Measurements from ENCODE around the gene DOCK10. TPM values are rescaled to one million over a fixed set of nuclear protein-coding genes. Genes with fewer than 3 reads are reported as not detected.

DOCK10 gene
- total RNA-seq, 2 donors from 2014 or later = 2.0 to 3.4 TPM

DNA sequence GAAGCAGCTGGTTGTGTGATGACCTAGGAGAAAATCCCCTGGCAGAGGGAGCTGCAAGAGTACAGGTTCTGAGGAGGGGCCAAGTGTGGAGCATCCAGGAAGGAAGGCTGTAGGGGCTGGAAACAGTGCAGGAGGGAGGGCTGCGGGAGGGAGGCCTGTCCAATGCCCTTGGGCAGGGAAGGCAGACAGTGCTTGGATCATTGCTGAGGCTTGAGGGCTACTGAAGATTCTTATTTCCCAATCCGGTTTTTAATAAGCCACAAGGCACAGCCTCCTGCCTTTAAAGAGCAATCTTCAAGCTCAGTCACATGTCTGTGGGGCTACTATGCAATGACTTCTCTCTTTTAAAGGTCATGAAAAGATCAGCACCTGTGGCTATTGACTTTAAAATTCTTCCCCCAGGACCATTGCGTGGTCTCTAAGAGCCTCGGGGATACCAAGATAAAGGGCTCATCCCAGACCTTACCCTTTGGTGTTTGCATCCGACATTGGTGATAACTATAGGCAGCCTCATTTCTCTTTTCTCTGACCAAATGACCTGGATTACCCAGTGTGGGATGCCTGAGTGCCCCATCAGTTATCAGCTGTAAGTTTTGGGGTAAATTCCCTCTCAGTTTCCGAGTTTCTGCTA is 149.6 kb downstream of the DOCK10 start:
- WGBS, 2 donors = 46% methylated on average over 6 of the region's 6 CpGs
- Histone ChIP-seq H3K27ac (no peak overlapping the region), H3K27me3 (no peaks in the 10 kb centered on the region), H3K4me3 (no peak overlapping the region), H3K36me3 (replicated peaks in 1 of 2; ENCODE audit: insufficient read depth in 1 of 2, low read depth in 2 of 2) (no peaks in the 10 kb centered on the region), H3K9me3 (no peaks in the 10 kb centered on the region), H3K4me1 (no peaks in the 10 kb centered on the region)
- TF ChIP-seq, protein P1, sequence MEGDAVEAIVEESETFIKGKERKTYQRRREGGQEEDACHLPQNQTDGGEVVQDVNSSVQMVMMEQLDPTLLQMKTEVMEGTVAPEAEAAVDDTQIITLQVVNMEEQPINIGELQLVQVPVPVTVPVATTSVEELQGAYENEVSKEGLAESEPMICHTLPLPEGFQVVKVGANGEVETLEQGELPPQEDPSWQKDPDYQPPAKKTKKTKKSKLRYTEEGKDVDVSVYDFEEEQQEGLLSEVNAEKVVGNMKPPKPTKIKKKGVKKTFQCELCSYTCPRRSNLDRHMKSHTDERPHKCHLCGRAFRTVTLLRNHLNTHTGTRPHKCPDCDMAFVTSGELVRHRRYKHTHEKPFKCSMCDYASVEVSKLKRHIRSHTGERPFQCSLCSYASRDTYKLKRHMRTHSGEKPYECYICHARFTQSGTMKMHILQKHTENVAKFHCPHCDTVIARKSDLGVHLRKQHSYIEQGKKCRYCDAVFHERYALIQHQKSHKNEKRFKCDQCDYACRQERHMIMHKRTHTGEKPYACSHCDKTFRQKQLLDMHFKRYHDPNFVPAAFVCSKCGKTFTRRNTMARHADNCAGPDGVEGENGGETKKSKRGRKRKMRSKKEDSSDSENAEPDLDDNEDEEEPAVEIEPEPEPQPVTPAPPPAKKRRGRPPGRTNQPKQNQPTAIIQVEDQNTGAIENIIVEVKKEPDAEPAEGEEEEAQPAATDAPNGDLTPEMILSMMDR (IDR thresholded peaks at IDR 0.05) = no peak
- no peak for TF ChIP-seq POLR2A (IDR thresholded peaks at IDR 0.05)
- ATAC-seq = no peak
- peak in 1 of 4 donors; percentile 26 for DNase-seq
- intact Hi-C loops (cut with DNase I) = no loop called here

DNA sequence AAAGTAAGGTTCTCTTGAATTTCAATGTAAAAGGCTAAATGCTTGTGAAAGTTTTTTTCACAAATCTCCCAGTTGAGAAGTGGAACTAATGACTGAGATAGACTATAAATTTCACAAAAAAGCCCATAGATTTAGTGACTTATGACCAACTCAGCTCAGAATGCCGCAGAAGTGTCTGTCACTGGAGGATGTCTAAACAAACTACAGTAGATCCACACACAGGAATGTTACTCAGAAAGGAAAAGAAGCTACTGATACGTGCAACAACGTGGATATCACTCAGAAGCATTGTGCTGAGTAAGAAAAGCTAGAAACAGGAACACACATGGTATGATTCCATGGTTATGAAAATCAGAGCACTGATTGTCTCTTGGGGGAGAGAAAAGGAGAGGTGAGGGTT is 151.9 kb downstream of the DOCK10 start:
- no peak for TF ChIP-seq POLR2A (IDR thresholded peaks at IDR 0.05)
- TF ChIP-seq, protein P1 (IDR thresholded peaks at IDR 0.05) = no peak
- Histone ChIP-seq H3K27ac (no peak overlapping the region), H3K36me3 (replicated peaks in 1 of 2; ENCODE audit: insufficient read depth in 1 of 2, low read depth in 2 of 2) (no peaks in the 10 kb centered on the region), H3K4me3 (no peak overlapping the region), H3K27me3 (no peaks in the 10 kb centered on the region), H3K9me3 (no peaks in the 10 kb centered on the region), H3K4me1 (no peaks in the 10 kb centered on the region)
- intact Hi-C loops (cut with DNase I) = no loop called here
- 30 to 45% methylated on average over 3 of the region's 3 CpGs for WGBS, 2 donors
- ATAC-seq (no peak), DNase-seq (no peak)

DNA sequence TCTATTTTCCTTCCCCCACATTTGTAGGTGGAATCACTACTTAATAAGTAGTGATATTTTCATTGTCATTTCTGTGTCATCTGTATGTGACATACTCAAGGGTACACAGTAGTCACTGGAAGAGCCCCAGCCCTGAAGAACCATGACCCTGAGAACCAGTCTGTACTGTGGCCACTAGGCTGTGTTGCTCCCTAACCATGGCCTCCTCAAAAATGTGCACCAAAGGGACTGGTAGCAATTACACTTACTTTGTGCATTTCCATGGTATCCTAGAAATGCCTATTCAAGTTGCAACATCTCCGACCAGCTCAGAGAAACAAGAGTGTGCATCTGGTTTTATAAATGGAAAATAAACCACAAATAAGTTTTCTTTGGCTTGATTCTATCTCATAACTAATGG is 155.1 kb downstream of the DOCK10 start:
- H3K27me3 ChIP-seq = no peaks in the 10 kb centered on the region
- 57 to 62% methylated on average over 1 of the region's 1 CpG for WGBS, 2 donors
- intact Hi-C loops (cut with DNase I) = no loop called here
- no peaks in the 10 kb centered on the region for H3K36me3 ChIP-seq (replicated peaks in 1 of 2; ENCODE audit: insufficient read depth in 1 of 2, low read depth in 2 of 2)
- TF ChIP-seq, protein P1 (IDR thresholded peaks at IDR 0.05) = no peak
- no peak for TF ChIP-seq POLR2A (IDR thresholded peaks at IDR 0.05)
- H3K4me1 ChIP-seq = no peaks in the 10 kb centered on the region
- H3K9me3 ChIP-seq = no peaks in the 10 kb centered on the region
- H3K27ac ChIP-seq = no peak overlapping the region
- no peak for ATAC-seq
- no peak overlapping the region for H3K4me3 ChIP-seq
- DNase-seq = no peak

DNA sequence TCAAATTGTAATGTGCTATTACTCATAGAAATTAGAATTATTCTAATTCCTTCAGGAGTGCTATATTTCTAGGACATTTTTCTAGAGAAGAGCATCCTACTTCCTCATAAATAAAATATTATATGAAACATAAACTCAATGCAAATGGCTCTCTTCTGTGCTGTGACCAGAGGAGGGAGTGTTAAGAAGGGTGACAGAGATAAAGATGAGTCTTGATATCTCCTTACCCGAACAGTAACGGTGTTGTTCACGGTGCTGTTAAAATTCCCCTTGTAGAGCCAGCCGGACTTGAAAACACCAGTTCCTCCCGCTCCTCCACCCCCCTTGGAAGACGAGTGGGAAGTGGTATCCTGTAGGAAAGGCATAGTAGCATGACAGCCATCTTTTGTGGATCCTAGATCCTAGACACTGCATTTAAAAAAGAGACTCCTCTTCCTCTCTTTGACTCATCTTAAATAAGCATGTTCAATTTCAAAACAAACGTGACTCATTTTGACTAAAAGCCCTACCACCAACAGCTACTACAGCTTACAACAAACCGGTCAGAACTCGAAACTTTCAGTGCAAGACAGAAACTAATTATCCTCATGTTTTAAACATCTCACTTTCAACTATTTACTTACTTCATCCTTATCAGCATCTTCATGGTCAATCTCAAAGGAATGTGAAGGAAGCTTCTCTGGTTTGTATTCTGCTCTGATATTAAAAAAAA is 156.3 kb downstream of the DOCK10 start:
- ATAC-seq = no peak
- 53 to 54% methylated on average over 9 of the region's 9 CpGs for WGBS, 2 donors
- no peak for DNase-seq

More for the DNA sequence above, 156.3 kb downstream of the DOCK10 start:
- intact Hi-C loops (cut with DNase I) = no loop called here
- no peak overlapping the region for H3K27ac ChIP-seq
- no peak for TF ChIP-seq POLR2A (IDR thresholded peaks at IDR 0.05)
- TF ChIP-seq, protein P1 (IDR thresholded peaks at IDR 0.05) = no peak
- H3K9me3 ChIP-seq = no peaks in the 10 kb centered on the region
- H3K4me1 ChIP-seq = no peaks in the 10 kb centered on the region
- H3K36me3 ChIP-seq (replicated peaks in 1 of 2; ENCODE audit: insufficient read depth in 1 of 2, low read depth in 2 of 2) = no peaks in the 10 kb centered on the region
- H3K27me3 ChIP-seq = no peaks in the 10 kb centered on the region
- H3K4me3 ChIP-seq = no peak overlapping the region
